H1 (cell line): ENCODE results near the gene FBXL14. TPM values are rescaled to one million over a fixed set of nuclear protein-coding genes. Genes with fewer than 3 reads are reported as not detected.

Experiments
- GTF2F1 ChIP-seq: IDR thresholded peaks from 2 replicates; pipeline ENCODE4 v1.6.1; 2012; ENCODE audit warnings: low read depth, low read length, improper control_type of control experiment, borderline replicate concordance
- RFX5 ChIP-seq: IDR thresholded peaks from 2 replicates; pipeline ENCODE4 v1.6.1; 2011; ENCODE audit warnings: low read depth, low read length, improper control_type of control experiment, borderline replicate concordance
- SRF ChIP-seq: IDR thresholded peaks from 2 replicates; pipeline ENCODE4 v1.6.1; 2011; ENCODE audit warnings: mild to moderate bottlenecking, low read depth, low read length, moderate library complexity
- TEAD4 ChIP-seq: IDR thresholded peaks from 2 replicates; pipeline ENCODE4 v1.6.1; 2012; ENCODE audit warnings: low read depth, low read length, inconsistent platforms, mixed read lengths
- polyA plus RNA-seq, 7 experiments: library from polyadenylated mRNA; depleted of rRNA in 3 of 7; stranded (reverse) in 5 of 7; unstranded in 2 of 7; fragments of >200 nt in 5 of 7; fragments of 200-250 nt in 2 of 7; gene quantifications; 1 replicate in 5 of 7; 2 replicates in 1 of 7; 4 replicates in 1 of 7; pipeline versions ENCODE4 v1.2.1 to v1.2.3, GENCODE V29; 2011 to 2013; ENCODE audit warnings: missing spikeins in 2 of 7, mixed read lengths in 2 of 7
- total RNA-seq: library from RNA; stranded (reverse); fragmentation: NEBNext Ultra II Directional; extraction: Animal tissue kit (Norgen Biotek cat#: 25700); gene quantifications from 2 replicates; pipeline ENCODE4 v1.2.1, GENCODE V29; 2021
- TF ChIP-seq, protein P1 (sequence below): IDR thresholded peaks from 2 replicates; pipeline ENCODE4 v1.6.1; 2011; ENCODE audit warnings: low read length, improper control_type of control experiment

The FBXL14 gene
- total and polyA plus RNA-seq, 2 of the 8 experiments (the other 6 are each of a cell fraction or from before 2014, with no cell fraction given) = 5.5 to 9.6 TPM

DNA sequence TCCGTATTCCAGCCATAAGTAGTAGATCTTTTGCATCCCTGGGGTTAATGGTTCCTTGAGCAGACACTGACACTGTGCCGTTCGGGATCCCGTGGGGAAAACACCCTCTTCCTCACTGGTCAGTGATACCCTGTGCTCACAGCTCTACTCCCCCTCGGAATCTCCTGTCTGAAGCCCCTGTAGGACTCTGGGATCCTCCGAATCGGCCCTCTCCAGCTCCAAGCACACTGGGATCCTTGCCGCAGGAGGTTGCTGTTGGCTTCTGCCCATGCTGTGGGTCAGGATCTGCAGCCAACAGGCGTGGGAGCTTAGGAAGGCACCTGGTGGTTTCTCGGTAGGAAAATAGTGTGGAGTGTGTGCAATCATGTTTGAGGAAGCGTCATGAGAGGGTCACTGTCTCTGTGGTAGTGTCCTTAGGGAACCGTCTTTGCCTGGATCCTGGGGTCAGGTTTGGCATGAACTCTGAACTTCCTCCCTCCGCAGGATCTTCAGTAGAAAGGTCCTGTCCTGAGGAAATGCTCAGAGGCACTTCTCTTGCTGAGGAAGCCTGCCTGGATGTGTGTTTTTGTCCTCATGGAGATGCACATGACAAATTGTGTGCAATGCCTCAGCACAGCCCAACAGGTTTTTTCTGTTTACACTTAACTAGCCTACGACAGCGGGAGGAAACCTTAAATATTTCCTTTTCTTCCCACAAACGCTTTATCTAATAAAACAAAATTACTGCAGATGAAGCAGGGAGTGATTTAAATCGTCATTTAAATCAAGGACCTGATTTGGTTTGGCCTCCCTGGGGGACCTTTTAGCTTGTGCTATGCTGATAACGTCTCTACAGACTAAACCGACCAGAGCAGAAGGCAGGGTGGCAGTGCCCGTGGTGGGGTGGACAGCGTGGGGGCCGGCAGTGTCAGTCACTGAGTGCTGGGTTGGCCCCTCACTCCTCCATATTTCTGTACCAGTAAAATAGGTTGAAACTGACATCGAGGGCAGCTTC lies 18.7 kb downstream of the FBXL14 start (continued):
- TF ChIP-seq, protein P1, sequence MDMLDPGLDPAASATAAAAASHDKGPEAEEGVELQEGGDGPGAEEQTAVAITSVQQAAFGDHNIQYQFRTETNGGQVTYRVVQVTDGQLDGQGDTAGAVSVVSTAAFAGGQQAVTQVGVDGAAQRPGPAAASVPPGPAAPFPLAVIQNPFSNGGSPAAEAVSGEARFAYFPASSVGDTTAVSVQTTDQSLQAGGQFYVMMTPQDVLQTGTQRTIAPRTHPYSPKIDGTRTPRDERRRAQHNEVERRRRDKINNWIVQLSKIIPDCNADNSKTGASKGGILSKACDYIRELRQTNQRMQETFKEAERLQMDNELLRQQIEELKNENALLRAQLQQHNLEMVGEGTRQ = no peak
- TF ChIP-seq RFX5 (no peak), GTF2F1 (no peak), SRF (no peak), TEAD4 (no peak)
